ENCODE measurements around the gene CHCHD4. TPM values are rescaled to one million over a fixed set of nuclear protein-coding genes. Genes with fewer than 3 reads are reported as not detected.

CHCHD4 gene
- total RNA-seq, 1 experiment from 2014 or later = 13.8 TPM

DNA sequence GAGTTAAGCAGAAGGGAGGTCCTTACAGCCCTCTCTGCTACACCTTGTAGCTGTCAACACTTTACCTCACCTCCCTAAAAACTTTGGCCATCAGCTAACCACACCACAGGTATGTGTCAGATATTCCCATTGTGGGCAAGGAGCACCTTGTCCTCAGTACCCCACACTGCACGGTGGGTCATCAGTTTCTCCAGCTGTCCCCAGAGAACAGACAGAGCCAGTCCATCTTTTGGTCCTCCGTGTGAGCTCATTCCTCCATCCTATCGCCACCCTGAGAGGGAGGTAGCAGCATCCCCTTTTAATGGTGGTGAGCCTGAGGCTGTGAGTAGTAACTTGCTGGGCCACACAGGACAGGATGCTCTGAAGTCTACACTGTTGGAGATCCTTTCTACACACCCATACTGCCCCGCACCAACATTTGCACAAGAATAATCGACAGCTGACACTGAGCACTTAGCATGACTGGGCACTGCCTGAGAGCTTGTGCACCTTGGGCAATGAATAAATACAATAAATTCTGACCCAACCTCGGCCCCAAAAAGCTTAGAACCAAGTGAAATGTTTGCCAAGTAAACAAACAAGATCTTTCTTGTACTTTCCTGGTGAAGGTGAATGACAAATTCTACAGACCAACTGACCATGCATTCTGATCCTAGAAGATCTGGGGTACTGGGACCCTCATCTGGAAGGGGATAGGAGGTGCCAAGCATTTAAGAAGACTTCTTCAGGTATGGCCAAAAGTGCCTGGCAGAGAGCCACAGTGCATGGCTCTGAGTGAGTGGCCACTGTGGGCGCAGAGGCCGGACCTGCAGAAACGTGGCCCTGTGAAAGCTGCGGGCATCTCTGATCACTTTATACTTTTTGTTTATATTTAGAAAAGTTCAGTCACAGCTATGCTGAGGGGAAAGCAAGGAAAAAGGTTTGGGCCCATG lies 6.9 kb downstream of the CHCHD4 start:
- ChIA-PET POLR2A (no interaction called here), CTCF (no interaction called here)
- no peak for ATAC-seq
- no peaks in the 10 kb centered on the region for H3K27me3 ChIP-seq (ENCODE audit: control insufficient read depth, insufficient read depth, low read length)
- DNase-seq (ENCODE audit: low read depth, low spot score) = no peak
- H3K36me3 ChIP-seq (ENCODE audit: control insufficient read depth, insufficient read depth, low read length) = no peaks in the 10 kb centered on the region; the same call in 1 of the 2 replicates
- intact Hi-C loops (cut with micrococcal nuclease; ENCODE audit: unreplicated experiment) = no loop called here
- H3K9me3 ChIP-seq (ENCODE audit: control insufficient read depth, insufficient read depth, low read depth, low read length) = no peaks in the 10 kb centered on the region
- no TSS peak for BruUV-seq (replicated peaks)
- TF ChIP-seq POLR2AphosphoS5 (IDR thresholded peaks at IDR 0.05; ENCODE audit: low read depth, low read length) (no peak), SIN3A (IDR thresholded peaks at IDR 0.05; ENCODE audit: borderline replicate concordance, insufficient read depth, low read depth, low read length) (no peak), TCF7L2 (IDR thresholded peaks at IDR 0.05; ENCODE audit: low read depth, low read length) (no peak)
- TF ChIP-seq, protein P1, sequence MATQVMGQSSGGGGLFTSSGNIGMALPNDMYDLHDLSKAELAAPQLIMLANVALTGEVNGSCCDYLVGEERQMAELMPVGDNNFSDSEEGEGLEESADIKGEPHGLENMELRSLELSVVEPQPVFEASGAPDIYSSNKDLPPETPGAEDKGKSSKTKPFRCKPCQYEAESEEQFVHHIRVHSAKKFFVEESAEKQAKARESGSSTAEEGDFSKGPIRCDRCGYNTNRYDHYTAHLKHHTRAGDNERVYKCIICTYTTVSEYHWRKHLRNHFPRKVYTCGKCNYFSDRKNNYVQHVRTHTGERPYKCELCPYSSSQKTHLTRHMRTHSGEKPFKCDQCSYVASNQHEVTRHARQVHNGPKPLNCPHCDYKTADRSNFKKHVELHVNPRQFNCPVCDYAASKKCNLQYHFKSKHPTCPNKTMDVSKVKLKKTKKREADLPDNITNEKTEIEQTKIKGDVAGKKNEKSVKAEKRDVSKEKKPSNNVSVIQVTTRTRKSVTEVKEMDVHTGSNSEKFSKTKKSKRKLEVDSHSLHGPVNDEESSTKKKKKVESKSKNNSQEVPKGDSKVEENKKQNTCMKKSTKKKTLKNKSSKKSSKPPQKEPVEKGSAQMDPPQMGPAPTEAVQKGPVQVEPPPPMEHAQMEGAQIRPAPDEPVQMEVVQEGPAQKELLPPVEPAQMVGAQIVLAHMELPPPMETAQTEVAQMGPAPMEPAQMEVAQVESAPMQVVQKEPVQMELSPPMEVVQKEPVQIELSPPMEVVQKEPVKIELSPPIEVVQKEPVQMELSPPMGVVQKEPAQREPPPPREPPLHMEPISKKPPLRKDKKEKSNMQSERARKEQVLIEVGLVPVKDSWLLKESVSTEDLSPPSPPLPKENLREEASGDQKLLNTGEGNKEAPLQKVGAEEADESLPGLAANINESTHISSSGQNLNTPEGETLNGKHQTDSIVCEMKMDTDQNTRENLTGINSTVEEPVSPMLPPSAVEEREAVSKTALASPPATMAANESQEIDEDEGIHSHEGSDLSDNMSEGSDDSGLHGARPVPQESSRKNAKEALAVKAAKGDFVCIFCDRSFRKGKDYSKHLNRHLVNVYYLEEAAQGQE (IDR thresholded peaks at IDR 0.05; ENCODE audit: insufficient read depth in 1 of 2, low read depth in 2 of 2, low read length in 1 of 2) = no peak
- TF ChIP-seq, protein P2, sequence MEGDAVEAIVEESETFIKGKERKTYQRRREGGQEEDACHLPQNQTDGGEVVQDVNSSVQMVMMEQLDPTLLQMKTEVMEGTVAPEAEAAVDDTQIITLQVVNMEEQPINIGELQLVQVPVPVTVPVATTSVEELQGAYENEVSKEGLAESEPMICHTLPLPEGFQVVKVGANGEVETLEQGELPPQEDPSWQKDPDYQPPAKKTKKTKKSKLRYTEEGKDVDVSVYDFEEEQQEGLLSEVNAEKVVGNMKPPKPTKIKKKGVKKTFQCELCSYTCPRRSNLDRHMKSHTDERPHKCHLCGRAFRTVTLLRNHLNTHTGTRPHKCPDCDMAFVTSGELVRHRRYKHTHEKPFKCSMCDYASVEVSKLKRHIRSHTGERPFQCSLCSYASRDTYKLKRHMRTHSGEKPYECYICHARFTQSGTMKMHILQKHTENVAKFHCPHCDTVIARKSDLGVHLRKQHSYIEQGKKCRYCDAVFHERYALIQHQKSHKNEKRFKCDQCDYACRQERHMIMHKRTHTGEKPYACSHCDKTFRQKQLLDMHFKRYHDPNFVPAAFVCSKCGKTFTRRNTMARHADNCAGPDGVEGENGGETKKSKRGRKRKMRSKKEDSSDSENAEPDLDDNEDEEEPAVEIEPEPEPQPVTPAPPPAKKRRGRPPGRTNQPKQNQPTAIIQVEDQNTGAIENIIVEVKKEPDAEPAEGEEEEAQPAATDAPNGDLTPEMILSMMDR (IDR thresholded peaks at IDR 0.05) = no peak
- no peaks in the 10 kb centered on the region for H3K4me1 ChIP-seq (ENCODE audit: control insufficient read depth, insufficient read depth, low read length)
- in situ Hi-C loops (cut with HindIII; ENCODE audit: low pct_unique_long_range_greater_than_20kb, low sequenced_read_pairs) = no loop called here
- H3K4me3 ChIP-seq (ENCODE audit: low read depth in 2 of 2, low read length in 2 of 2) = no peak overlapping the region
- no peak overlapping the region for H3K27ac ChIP-seq (ENCODE audit: low read length)

DNA sequence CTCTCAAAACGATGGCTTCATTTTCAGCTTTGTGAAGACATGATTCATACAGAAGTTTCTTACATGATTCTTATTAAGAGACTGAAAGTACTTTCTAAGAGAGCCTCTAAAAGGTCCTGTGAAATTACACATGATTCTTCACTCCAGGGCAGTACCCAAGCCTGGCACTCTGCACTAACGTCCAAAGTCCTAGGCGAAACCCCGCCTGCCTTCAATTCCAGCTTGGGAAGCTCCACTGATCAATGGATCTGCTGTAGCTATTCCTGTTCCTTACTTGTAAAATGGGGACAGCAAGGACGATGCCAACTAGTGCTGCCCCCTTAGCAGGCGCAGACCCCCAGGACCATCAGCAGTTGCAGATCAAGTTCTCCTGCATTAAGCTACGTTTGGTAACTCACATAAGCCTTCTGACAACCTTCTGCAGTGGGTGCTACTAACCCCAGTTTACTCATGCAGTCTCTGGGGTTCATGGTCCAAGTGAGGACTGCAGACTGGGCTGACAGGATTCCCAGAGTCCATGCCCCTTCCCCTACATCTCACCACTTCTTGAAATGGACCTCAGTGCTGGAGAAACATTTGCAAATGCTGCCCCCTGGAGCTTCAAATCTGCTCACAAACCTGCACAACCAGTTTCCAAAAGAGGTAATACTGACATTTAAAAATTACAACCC lies 10.6 kb downstream of the CHCHD4 start:
- ChIA-PET CTCF (no interaction called here), POLR2A (no interaction called here)
- in situ Hi-C loops (cut with HindIII; ENCODE audit: low pct_unique_long_range_greater_than_20kb, low sequenced_read_pairs) = no loop called here
- TF ChIP-seq, protein P2 (IDR thresholded peaks at IDR 0.05) = 0 out of 2 replicates have a peak, but pooled peaks have one; percentile 18
- TF ChIP-seq SIN3A (IDR thresholded peaks at IDR 0.05; ENCODE audit: borderline replicate concordance, insufficient read depth, low read depth, low read length) = no peak
- no TSS peak for BruUV-seq (replicated peaks)
- Histone ChIP-seq H3K27me3 (ENCODE audit: control insufficient read depth, insufficient read depth, low read length) (no peaks in the 10 kb centered on the region), H3K9me3 (ENCODE audit: control insufficient read depth, insufficient read depth, low read depth, low read length) (no peaks in the 10 kb centered on the region), H3K4me1 (ENCODE audit: control insufficient read depth, insufficient read depth, low read length) (no peaks in the 10 kb centered on the region), H3K27ac (ENCODE audit: low read length) (no peak overlapping the region), H3K36me3 (ENCODE audit: control insufficient read depth, insufficient read depth, low read length) (no peaks in the 10 kb centered on the region; the same call in 1 of the 2 replicates), H3K4me3 (ENCODE audit: low read depth in 2 of 2, low read length in 2 of 2) (no peak overlapping the region)
- intact Hi-C loops (cut with micrococcal nuclease; ENCODE audit: unreplicated experiment) = no loop called here
- no peak for ATAC-seq
- no peak for DNase-seq (ENCODE audit: low read depth, low spot score)

Data from Panc1 (cell line).